ENCODE measurements around the gene IL17REL.

GRCh38 chr22:49999063-49999945 lies 13.3 kb downstream of the IL17REL start:
- TF ChIP-seq CTCF (IDR thresholded peaks at IDR 0.05) (no peak), POLR2A (IDR thresholded peaks at IDR 0.05) (no peak)
